DND-41 (cell line): ENCODE results near the gene MAP4K5.

Source experiments
- ATAC-seq: fragments of 200-7000 bp; cut with Tn5 transposase; 3 replicates; pipeline ENCODE4 v1.9.1; 2021; ENCODE audit warnings: low read depth; ENCODE audit not compliant: insufficient read depth
- DNase-seq: peaks from one replicate; pipeline ENCODE4 v3.0.0-alpha.2; 2020
- H2AFZ ChIP-seq: 2 replicates; pipeline ENCODE4 v1.6.0; 2012; ENCODE audit warnings: low read depth, low read length
- H3K27ac ChIP-seq: 2 replicates; pipeline ENCODE4 v1.5.1; 2012; ENCODE audit warnings: low read length, inconsistent platforms
- H3K27me3 ChIP-seq: fragments of 200-600 bp; sonication (generic); 2 replicates; pipeline ENCODE4 v1.6.0; 2012; ENCODE audit warnings: low read length, mild to moderate bottlenecking, inconsistent platforms; ENCODE audit not compliant: insufficient read depth, poor library complexity
- H3K36me3 ChIP-seq: 2 replicates; pipeline ENCODE4 v1.5.1; 2012; ENCODE audit warnings: low read length, inconsistent platforms; ENCODE audit not compliant: insufficient read depth
- H3K4me1 ChIP-seq: 2 replicates; pipeline ENCODE4 v1.5.1; 2012; ENCODE audit warnings: mild to moderate bottlenecking, low read length; ENCODE audit not compliant: insufficient read depth
- H3K4me2 ChIP-seq: 2 replicates; pipeline ENCODE4 v1.6.0; 2012; ENCODE audit warnings: mild to moderate bottlenecking, moderate library complexity, low read length, inconsistent platforms; ENCODE audit not compliant: insufficient read depth
- H3K4me3 ChIP-seq, 2 experiments: fragments of 200-600 bp in 1 of 2; shearing (Covaris generic) in 1 of 2; 2 replicates each; pipeline ENCODE4 v1.5.1; 2012 to 2016; ENCODE audit warnings: inconsistent platforms in 2 of 2, low read length in 2 of 2, mild to moderate bottlenecking in 2 of 2, low read depth in 1 of 2, moderate library complexity in 1 of 2
- H3K79me2 ChIP-seq: 2 replicates; pipeline ENCODE4 v1.6.0; 2012; ENCODE audit warnings: low read length, inconsistent platforms; ENCODE audit not compliant: insufficient read depth
- H3K9ac ChIP-seq: 2 replicates; pipeline ENCODE4 v1.6.0; 2012; ENCODE audit warnings: low read depth, mild to moderate bottlenecking, inconsistent platforms, low read length, moderate library complexity
- H3K9me3 ChIP-seq: 2 replicates; pipeline ENCODE4 v1.5.1; 2012; ENCODE audit warnings: low read length, moderate library complexity, mild to moderate bottlenecking, inconsistent platforms; ENCODE audit not compliant: insufficient read depth, severe bottlenecking
- H4K20me1 ChIP-seq: 2 replicates; pipeline ENCODE4 v1.6.0; 2012; ENCODE audit warnings: low read length; ENCODE audit not compliant: insufficient read depth
- CTCF ChIP-seq: IDR thresholded peaks from 2 replicates; pipeline ENCODE4 v1.5.1; 2012; ENCODE audit warnings: borderline replicate concordance, low read length, moderate library complexity, mild to moderate bottlenecking; ENCODE audit not compliant: poor library complexity, severe bottlenecking; ENCODE audit errors: extremely low read depth
- EZH2 ChIP-seq: IDR thresholded peaks from 3 replicates; pipeline ENCODE4 v1.6.1; 2012; ENCODE audit warnings: borderline replicate concordance, low read depth, mild to moderate bottlenecking, moderate library complexity, low read length, inconsistent platforms; ENCODE audit not compliant: severe bottlenecking

Gene MAP4K5

GRCh38 chr14:50520947-50521815 is 11.2 kb downstream of the MAP4K5 start:
- Histone ChIP-seq H3K4me3 (no peak overlapping the region), H3K79me2 (peaks cover 96% of the 10 kb centered on the region), H3K27ac (no peak overlapping the region), H3K27me3 (no peaks in the 10 kb centered on the region), H3K9ac (no peak overlapping the region), H4K20me1 (peaks cover 41% of the 10 kb centered on the region; the same call in 1 of the 2 replicates), H3K4me2 (no peak overlapping the region), H3K36me3 (peaks cover 11% of the 10 kb centered on the region; the same call in 1 of the 2 replicates), H3K9me3 (no peaks in the 10 kb centered on the region), H2AFZ (no peak overlapping the region), H3K4me1 (peaks cover 10% of the 10 kb centered on the region; the same call in 1 of the 2 replicates)
- TF ChIP-seq CTCF (no peak), EZH2 (no peak)
- ATAC-seq, result no peak
- no peak for DNase-seq

GRCh38 chr14:50516091-50516490 is 16.3 kb downstream of the MAP4K5 start:
- peaks cover 97% of the 10 kb centered on the region for H3K79me2 ChIP-seq
- no peak overlapping the region for H3K9ac ChIP-seq
- no peaks in the 10 kb centered on the region for H3K27me3 ChIP-seq
- peaks cover 30% of the 10 kb centered on the region; the same call in 1 of the 2 replicates for H4K20me1 ChIP-seq
- no peak overlapping the region for H3K4me2 ChIP-seq
- H2AFZ ChIP-seq, result no peak overlapping the region
- ATAC-seq (no peak), DNase-seq (no peak)
- no peak overlapping the region for H3K27ac ChIP-seq
- no peaks in the 10 kb centered on the region for H3K4me1 ChIP-seq
- H3K9me3 ChIP-seq, result no peaks in the 10 kb centered on the region
- peaks cover 9% of the 10 kb centered on the region; the same call in 1 of the 2 replicates for H3K36me3 ChIP-seq
- TF ChIP-seq CTCF (no peak), EZH2 (no peak)
- no peak overlapping the region for H3K4me3 ChIP-seq

GRCh38 chr14:50512463-50512862 is 19.9 kb downstream of the MAP4K5 start:
- Histone ChIP-seq H3K4me2 (no peak overlapping the region), H3K27ac (no peak overlapping the region), H3K4me3 (no peak overlapping the region), H3K4me1 (no peaks in the 10 kb centered on the region), H3K36me3 (peaks cover 5% of the 10 kb centered on the region; the same call in 1 of the 2 replicates), H3K9me3 (no peaks in the 10 kb centered on the region), H4K20me1 (peaks cover 18% of the 10 kb centered on the region; the same call in 1 of the 2 replicates), H3K27me3 (no peaks in the 10 kb centered on the region), H3K9ac (no peak overlapping the region), H3K79me2 (peaks cover 90% of the 10 kb centered on the region), H2AFZ (no peak overlapping the region)
- no peak for DNase-seq
- ATAC-seq, result no peak
- no peak for TF ChIP-seq EZH2
- TF ChIP-seq CTCF, result no peak
